ENCODE measurements around the gene OPTC. TPM values are rescaled to one million over a fixed set of nuclear protein-coding genes. Genes with fewer than 3 reads are reported as not detected.

Gene OPTC
- total and polyA plus RNA-seq, 2 of the 8 experiments (the other 6 are each of a cell fraction or from before 2014, with no cell fraction given): 1.1 to 4.0 TPM

DNA sequence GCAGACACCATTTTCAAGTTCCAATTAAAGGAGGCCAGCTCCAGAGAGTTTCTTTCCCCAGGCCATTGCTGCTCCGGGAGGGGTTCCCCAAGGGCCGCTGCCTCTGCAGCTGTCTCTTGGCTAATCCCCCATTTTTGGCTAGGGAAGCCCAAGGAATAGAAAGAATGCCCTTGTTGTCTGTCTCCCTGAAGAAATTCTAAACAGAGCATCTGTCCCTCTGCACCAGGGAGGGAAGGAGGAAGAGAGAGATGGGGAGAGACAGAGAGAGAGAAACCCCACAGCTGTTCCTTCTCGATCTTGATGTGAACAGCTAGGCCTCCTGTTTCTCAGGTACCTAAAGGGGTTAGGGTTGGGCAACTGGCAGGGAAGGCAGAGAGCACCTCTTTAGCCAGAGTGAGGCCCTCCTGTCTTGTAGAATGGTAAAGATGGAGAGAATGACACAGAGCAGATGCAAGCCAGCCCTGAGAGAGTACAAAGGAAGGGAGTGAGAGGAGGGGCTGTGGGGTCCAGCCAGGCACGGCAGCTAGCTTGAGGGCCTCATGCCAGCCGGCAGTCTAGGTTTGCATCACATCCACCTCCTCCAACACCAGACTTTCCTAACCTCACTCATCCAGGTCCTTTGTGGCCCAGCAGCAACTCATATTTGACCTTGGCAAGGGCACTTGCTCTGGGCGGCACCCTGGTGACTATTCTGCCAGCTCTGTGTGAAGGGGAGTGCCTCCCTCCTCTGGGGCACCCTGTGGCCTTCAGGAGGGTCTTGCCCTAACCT lies 13.1 kb downstream of the OPTC start (continued):
- TF ChIP-seq GTF2F1 (IDR thresholded peaks at IDR 0.05; ENCODE audit: borderline replicate concordance, low read depth, low read length) (no peak), CHD1 (IDR thresholded peaks at IDR 0.05; ENCODE audit: low read depth, low read length) (no peak)
